Muscle of leg (tissue), 11 donors: ENCODE results near the gene SLIT1. TPM values are rescaled to one million over a fixed set of nuclear protein-coding genes. Genes with fewer than 3 reads are reported as not detected.

ENCODE experiments used
- DNase-seq: peaks from one replicate; pipeline ENCODE4 v3.0.0; 2013
- H3K27ac ChIP-seq: one replicate; pipeline ENCODE4 v1.5.1; 2013; ENCODE audit warnings: mild to moderate bottlenecking, low read length, control low read depth
- H3K27me3 ChIP-seq: one replicate; pipeline ENCODE4 v1.6.1; 2013; ENCODE audit warnings: low read length; ENCODE audit not compliant: control insufficient read depth, insufficient read depth
- H3K36me3 ChIP-seq: one replicate; pipeline ENCODE4 v1.6.1; 2013; ENCODE audit warnings: low read length; ENCODE audit not compliant: control insufficient read depth, insufficient read depth
- H3K4me1 ChIP-seq: one replicate; pipeline ENCODE4 v1.6.1; 2013; ENCODE audit warnings: low read length; ENCODE audit not compliant: control insufficient read depth, insufficient read depth
- H3K4me3 ChIP-seq: one replicate; pipeline ENCODE4 v1.5.1; 2013; ENCODE audit warnings: low read length, control low read depth
- H3K9me3 ChIP-seq: replicated peaks from 2 replicates; pipeline ENCODE4 v1.6.1; 2013; ENCODE audit warnings: low read depth, low read length; ENCODE audit not compliant: control insufficient read depth
- WGBS: methylation state at CpG from one replicate; pipeline ENCODE4 v1.1.5; 2013; ENCODE audit warnings: missing lambda C conversion rate; ENCODE audit not compliant: insufficient coverage; 5-methylcytosine and 5-hydroxymethylcytosine counted together
- polyA plus RNA-seq, 8 donors: library from polyadenylated mRNA; unstranded; fragments of 120-200 nt; gene quantifications; one replicate each; pipeline versions ENCODE4 v1.2.1 to v1.2.3, GENCODE V29; 2013; ENCODE audit warnings: inconsistent platforms in 1 of 8, low replicate concordance in 1 of 8; ENCODE audit not compliant: insufficient read length in 8 of 8, insufficient read depth in 1 of 8
- total RNA-seq: library from RNA; stranded (reverse); fragments of 120-200 nt; gene quantifications from one replicate; pipeline ENCODE4 v1.2.4, GENCODE V29; 2013

SLIT1 gene
- total and polyA plus RNA-seq, 9 donors, result 0.35 to 1.4 (median 1.1) TPM

DNA sequence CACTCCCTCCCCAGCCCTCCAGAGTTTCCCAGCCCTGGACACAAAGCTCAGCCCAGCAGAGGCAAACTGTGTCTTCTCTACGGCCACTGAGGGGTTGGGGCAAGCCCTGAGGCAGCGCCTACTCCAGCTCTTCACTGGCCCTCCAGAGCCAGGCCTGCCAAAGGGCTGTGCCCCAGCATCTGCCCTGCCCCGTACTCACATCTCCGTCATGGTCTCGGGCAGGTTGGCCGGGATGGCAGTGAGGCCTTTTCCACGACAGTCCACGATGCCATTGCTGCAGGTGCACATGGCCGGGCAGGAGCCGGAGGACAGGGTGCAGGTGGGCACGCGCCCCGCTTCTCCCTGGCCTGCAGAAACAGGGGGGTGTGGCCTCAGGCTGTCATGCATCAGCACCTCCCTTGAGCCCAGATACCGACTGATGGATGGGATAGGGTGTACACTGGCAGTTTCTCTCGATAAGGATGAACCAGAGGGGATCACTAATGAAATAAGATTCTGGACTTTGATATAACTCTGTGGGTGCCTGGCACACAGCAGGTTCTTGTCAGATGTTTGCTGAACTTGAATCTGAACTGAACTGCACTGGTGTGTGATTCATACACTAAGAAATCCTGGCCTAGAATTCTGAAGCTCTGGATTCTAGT is 125.2 kb downstream of the SLIT1 start:
- 84% methylated on average over 15 of the region's 15 CpGs for WGBS

GRCh38 chr10:97059872-97060205 is 125.9 kb downstream of the SLIT1 start:
- Histone ChIP-seq H3K36me3 (no peaks in the 10 kb centered on the region), H3K9me3 (no peaks in the 10 kb centered on the region), H3K27ac (no peak overlapping the region), H3K27me3 (peaks cover 2% of the 10 kb centered on the region), H3K4me1 (no peaks in the 10 kb centered on the region), H3K4me3 (no peak overlapping the region)
- WGBS, result 70% methylated on average over 6 of the region's 7 CpGs
- no peak for DNase-seq

More for the DNA sequence above, 125.2 kb downstream of the SLIT1 start:
- H3K27ac ChIP-seq, result no peak overlapping the region
- H3K27me3 ChIP-seq, result peaks cover 2% of the 10 kb centered on the region
- H3K4me3 ChIP-seq, result no peak overlapping the region
- DNase-seq, result no peak
- H3K36me3 ChIP-seq, result no peaks in the 10 kb centered on the region
- H3K4me1 ChIP-seq, result no peaks in the 10 kb centered on the region
- H3K9me3 ChIP-seq, result no peaks in the 10 kb centered on the region

DNA sequence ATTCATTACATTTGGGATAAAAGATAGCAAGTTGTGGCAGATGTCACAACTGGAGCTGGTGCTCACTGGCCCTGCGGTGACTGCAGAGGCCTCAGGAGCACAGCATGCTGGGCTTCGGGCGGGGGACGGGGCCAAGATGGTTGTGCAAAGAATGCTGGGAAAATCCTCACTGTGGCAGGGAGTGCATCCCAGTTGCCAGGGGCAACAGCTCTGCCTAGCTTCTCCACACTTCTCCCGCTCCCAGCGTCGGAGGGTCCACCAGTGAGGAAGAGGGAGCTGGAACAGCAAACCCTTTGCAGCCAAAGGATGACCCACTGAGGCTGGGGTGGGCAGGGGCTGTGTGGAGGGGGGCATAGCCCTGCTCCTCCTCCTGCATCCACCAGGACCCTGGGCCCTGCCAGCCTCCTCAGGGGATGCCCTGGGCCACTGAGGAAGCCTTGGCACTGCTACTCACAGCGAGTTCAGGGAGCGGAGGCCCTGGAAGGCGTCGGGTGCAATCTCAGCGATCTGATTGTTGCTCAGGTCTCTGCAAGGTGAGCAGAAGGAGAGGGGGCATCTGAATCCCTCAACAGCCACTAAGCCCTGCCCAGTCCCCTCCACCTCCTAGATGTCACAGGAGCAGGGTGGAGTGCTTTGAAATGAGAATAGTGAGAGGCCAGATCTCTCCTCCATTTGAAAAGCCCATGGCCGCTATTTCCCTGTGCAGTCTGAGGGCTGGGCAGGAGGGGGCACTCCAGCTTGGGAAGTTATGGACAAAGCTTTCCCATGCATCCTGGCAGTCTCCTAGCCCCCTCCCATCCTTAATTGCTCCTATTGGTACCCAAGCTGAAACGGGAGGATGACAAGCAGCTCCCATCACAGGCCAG is 126.5 kb downstream of the SLIT1 start:
- no peak overlapping the region for H3K4me3 ChIP-seq
- no peaks in the 10 kb centered on the region for H3K36me3 ChIP-seq
- no peaks in the 10 kb centered on the region for H3K4me1 ChIP-seq
- H3K27me3 ChIP-seq, result peaks cover 2% of the 10 kb centered on the region
- WGBS, result 69% methylated on average over 7 of the region's 14 CpGs
- no peak for DNase-seq
- no peak overlapping the region for H3K27ac ChIP-seq
- no peaks in the 10 kb centered on the region for H3K9me3 ChIP-seq

DNA sequence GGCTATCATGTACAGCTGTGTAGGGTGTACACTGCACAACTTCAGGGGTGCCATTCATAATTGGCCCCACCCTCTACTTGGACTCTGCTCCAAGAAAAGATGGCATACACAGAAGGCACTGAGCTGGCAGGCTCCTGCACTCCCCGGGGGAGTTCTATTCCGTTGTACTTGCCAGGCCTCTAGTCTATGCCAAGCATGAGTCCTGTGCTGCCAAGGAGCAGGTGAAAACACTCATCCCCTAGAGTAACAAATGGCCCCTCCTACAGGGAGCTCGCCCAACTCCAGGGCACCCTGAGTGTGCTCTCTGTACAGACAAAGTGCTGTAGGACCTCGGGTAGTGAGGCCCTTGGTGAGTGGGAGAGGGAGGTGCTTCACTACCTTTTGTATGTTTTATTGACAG is 127.2 kb downstream of the SLIT1 start:
- H3K9me3 ChIP-seq, result no peaks in the 10 kb centered on the region
- no peak overlapping the region for H3K4me3 ChIP-seq
- no peaks in the 10 kb centered on the region for H3K36me3 ChIP-seq
- no peaks in the 10 kb centered on the region for H3K4me1 ChIP-seq
- H3K27me3 ChIP-seq, result peaks cover 2% of the 10 kb centered on the region
- WGBS, result 80% methylated on average over 1 of the region's 4 CpGs
- DNase-seq, result no peak
- H3K27ac ChIP-seq, result no peak overlapping the region

DNA sequence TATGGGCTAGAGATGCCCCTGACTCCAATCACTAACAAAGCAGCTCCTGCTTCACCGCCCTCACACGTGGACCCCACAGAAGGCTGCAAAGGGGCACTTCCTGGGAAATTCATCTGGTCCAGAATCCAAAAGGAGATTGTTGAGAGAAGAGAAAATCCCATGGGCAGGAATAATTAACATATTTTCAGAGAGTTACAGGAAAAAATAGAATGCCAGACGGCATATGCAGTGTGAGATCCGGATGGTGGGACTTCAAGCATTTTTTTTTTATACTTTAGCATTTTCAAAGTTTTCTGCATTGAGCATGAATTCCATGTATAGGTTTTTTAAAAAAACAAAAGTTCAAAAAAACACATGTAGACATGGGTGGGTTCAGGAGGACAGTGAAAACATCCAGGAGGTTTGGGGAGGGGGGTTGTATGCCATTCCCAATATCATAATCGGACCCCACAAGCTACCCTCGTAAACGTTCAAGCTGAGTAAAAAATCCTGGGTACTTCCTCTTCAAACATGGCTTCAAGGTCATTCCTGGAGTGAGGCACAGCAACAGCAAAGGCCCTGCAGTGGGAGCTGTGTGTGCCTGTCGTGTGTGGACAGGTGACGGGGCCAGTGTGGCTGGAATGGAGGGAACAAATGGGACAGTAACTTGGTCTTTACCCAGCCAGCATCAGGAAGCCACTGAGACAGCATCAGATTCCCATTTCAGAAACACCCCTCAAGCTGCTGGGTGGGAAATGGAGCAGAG is 128.1 kb downstream of the SLIT1 start:
- DNase-seq, result no peak
- H3K4me3 ChIP-seq, result no peak overlapping the region
- 70% methylated on average over 3 of the region's 9 CpGs for WGBS
- H3K36me3 ChIP-seq, result no peaks in the 10 kb centered on the region
- H3K27ac ChIP-seq, result no peak overlapping the region
- H3K4me1 ChIP-seq, result no peaks in the 10 kb centered on the region
- H3K9me3 ChIP-seq, result no peaks in the 10 kb centered on the region
- H3K27me3 ChIP-seq, result peaks cover 2% of the 10 kb centered on the region

- no peaks in the 10 kb centered on the region for H3K36me3 ChIP-seq
- WGBS, result 82% methylated on average over 7 of the region's 12 CpGs
- H3K4me3 ChIP-seq, result no peak overlapping the region
- no peak overlapping the region for H3K27ac ChIP-seq
- H3K4me1 ChIP-seq, result no peaks in the 10 kb centered on the region
- no peak for DNase-seq
- no peaks in the 10 kb centered on the region for H3K9me3 ChIP-seq
- no peaks in the 10 kb centered on the region for H3K27me3 ChIP-seq
Measured at GRCh38 chr10:97056003-97056630, 129.6 kb downstream of the SLIT1 start.

GRCh38 chr10:97053276-97053675 is 132.5 kb downstream of the SLIT1 start:
- Histone ChIP-seq H3K27me3 (no peaks in the 10 kb centered on the region), H3K4me3 (no peak overlapping the region), H3K27ac (no peak overlapping the region), H3K4me1 (no peaks in the 10 kb centered on the region), H3K36me3 (no peaks in the 10 kb centered on the region), H3K9me3 (no peaks in the 10 kb centered on the region)
- DNase-seq, result no peak
- no CpG with 5 or more reads among the region's 2 CpGs for WGBS

GRCh38 chr10:97050956-97051496 is 134.7 kb downstream of the SLIT1 start:
- Histone ChIP-seq H3K4me3 (no peak overlapping the region), H3K27me3 (no peaks in the 10 kb centered on the region), H3K27ac (no peak overlapping the region), H3K9me3 (no peaks in the 10 kb centered on the region), H3K4me1 (peaks cover 2% of the 10 kb centered on the region), H3K36me3 (no peaks in the 10 kb centered on the region)
- 59% methylated on average over 3 of the region's 4 CpGs for WGBS
- no peak for DNase-seq

DNA sequence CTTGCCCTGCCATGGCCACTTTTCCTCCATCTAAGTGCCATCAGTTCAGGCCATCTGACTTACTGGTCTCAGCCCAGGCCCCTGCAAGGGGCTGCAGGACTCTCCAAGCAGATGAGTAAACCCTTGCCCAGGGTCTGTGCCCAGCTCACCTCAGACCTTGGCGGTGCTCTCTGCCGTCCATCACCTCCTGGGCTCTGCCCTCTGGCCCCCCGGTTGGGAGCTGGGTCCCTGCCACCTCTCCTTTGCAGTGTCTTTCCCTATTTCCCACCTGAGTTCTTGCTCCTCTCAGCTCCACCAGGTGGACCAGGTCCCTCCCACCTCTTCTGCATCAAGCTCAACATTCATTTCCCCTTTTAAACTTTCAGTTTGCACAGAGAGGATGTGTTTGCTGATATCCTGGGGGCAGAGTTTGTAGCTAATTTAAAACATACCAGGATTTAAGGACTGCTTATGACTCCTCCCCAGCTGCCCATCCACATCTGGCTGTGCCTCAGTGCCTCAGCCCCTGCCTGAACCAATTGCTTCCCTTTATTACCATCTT is 135.5 kb downstream of the SLIT1 start:
- no peak for DNase-seq
- Histone ChIP-seq H3K9me3 (no peaks in the 10 kb centered on the region), H3K27me3 (no peaks in the 10 kb centered on the region), H3K27ac (no peak overlapping the region), H3K4me1 (peaks cover 2% of the 10 kb centered on the region), H3K36me3 (no peaks in the 10 kb centered on the region), H3K4me3 (no peak overlapping the region)
- WGBS, result 85% methylated on average over 3 of the region's 3 CpGs
